PFSK-1 (cell line): Measurements from ENCODE around the gene LIN54.

Source experiments
- POLR2AphosphoS5 ChIP-seq: IDR thresholded peaks from 2 replicates; pipeline ENCODE4 v1.6.1; 2012; ENCODE audit warnings: low read depth, mild to moderate bottlenecking, control low read depth, low read length, moderate library complexity
- REST ChIP-seq, 2 experiments: IDR thresholded peaks; 2 replicates each; pipeline versions ENCODE4 v1.6.1 to v1.8.0; 2011 to 2012; ENCODE audit warnings: low read depth in 2 of 2, low read length in 2 of 2, control low read depth in 1 of 2, inconsistent platforms in 1 of 2, mild to moderate bottlenecking in 1 of 2, moderate library complexity in 1 of 2; ENCODE audit not compliant: insufficient read depth in 1 of 2
- SIN3A ChIP-seq: IDR thresholded peaks from 2 replicates; pipeline ENCODE4 v1.6.1; 2012; ENCODE audit warnings: mild to moderate bottlenecking, low read length, moderate library complexity, borderline replicate concordance; ENCODE audit not compliant: insufficient read depth

DNA sequence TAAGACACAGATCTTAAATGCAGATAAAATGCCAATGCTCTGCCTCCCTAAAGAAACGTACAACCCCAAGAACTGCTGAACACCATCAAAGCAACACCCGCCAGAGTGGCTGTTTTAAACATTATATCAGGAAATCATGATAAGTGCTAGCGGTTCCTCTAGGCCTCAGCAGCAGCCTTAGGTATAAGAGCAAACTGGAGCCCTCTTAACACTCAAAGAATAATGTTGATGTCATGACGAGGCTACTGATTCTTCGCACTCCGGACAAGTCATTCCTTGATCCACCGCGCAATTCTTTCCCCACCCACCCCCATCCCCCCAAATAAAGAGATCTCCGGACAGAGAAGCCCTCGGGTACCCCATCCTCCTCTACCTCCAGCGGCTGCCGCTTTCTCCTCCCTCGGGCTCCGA, 507 bp downstream of the LIN54 start:
- TF ChIP-seq SIN3A (no peak), POLR2AphosphoS5 (no peak), REST (IDR thresholded peaks at IDR 0.05; ENCODE audit: insufficient read depth in 1 of 2, low read depth in 2 of 2, low read length in 2 of 2) (no peak)
